ENCODE results near the gene FAM168B.

FAM168B gene

DNA sequence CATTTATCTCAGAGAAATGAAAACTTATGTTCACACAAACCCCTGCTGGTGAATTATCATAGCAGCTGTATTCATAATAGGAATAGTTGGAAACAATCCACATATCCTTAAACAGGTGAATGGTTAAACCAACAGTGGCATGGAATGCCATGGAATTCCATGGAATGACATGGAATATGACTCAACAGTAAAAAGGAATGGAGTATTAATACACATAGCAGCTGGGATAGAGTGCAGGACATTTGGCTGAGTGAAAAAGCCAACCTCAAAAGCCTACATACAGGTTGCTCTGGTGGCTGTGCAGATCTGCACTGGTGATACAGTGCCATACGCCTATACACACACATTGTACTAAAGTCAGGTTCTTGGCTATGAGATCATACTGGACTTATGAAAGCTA is 69.5 kb downstream of the FAM168B start:
- no peak for DNase-seq (ENCODE audit: low read depth in 2 of 2)

- DNase-seq (ENCODE audit: low read depth in 2 of 2): no peak
These were observed 70.5 kb downstream of the FAM168B start for GRCh38 chr2:131022731-131023130.

DNA sequence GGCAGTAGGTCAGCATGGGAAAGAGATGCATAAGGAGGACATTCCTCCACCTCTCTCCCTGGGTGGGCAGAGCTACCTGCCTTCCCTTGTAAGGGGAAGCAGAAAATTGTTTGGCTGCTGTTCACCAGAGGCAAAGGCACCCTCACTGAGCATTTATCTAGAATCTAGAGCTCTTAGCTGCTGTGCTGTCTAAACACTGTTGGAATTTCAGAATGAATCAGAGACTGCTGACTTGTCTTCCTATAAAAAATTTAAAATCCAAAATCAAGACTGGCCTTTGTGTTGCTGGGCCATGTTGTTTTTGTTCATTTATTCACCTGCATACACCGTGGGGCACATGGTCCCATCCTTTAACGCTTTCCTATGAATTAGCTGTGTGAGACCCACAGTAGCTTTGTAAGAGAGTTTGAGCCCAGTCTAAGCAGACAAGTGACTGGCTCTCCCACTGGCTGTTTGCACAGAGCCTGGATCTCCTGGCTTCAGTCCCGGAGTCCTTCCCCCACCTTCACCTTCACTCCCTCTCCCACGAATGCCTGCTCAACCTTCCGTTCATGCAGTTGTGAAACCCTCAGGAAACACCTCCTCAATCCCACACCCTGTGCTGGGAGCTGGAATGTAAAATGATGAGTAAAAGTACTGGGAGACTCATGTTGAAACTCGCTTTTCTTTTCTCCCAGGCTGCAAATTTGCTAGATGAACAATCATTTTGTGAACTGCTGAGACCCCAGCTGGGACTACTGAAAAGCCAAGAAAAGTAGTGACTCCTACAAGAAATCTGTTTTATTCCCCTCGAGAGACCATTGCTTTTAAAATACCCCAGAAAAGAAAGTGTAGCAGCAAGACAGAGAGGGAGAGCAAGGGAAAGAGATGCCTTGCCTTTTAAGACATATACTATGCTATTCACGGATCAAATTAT is 76.2 kb downstream of the FAM168B start:
- DNase-seq (ENCODE audit: low read depth in 2 of 2): no peak

GRCh38 chr2:131015764-131016163 is 77.5 kb downstream of the FAM168B start:
- DNase-seq (ENCODE audit: low read depth in 2 of 2): no peak

GRCh38 chr2:131014141-131014540 is 79.1 kb downstream of the FAM168B start:
- no peak for DNase-seq (ENCODE audit: low read depth in 2 of 2)

DNA sequence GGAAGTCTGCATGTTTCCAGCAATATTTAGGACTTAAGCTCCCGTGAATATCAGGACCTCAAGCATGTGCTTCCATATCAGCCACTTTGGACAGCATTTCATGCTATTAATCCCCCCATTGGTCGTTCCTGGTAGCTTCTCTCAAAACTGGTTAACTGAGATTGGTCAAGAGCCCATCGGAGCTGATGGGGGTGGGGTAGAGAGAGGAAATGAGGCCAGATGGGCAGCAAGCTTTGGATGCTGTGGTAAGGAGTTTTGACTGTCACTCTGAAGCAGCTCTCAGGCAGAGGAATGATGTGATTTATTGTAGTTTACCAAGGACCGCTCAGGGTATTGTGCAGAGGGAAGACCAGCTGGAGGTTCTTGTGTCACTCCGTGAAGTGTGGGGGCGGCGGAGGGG is 81.8 kb downstream of the FAM168B start:
- DNase-seq (ENCODE audit: low read depth in 2 of 2): no peak

- no peak for DNase-seq (ENCODE audit: low read depth in 2 of 2)
These were observed 82.7 kb downstream of the FAM168B start for GRCh38 chr2:131010566-131010965.

- no peak for DNase-seq (ENCODE audit: low read depth in 2 of 2)
These were observed 83.4 kb downstream of the FAM168B start for GRCh38 chr2:131009713-131010475.

DNA sequence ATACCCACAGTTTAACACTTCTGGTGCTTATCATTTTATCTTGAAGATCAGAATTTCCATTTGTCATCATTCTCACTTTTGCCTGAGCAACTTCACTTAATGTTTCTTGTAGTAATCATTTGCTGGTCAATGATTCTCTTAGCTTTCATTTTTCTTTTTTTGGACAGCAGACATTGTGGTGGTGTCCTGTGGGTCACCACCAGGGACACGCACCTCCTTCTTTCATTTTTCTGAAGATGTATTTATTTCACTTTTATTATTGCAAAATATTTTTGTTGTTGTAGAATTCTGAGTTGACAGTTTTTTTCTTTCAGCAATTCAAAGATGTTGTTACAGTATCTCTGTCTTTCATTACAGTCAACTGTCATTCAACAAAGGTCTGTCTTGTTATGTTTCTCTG is 84.3 kb downstream of the FAM168B start:
- DNase-seq (ENCODE audit: low read depth in 2 of 2): no peak

DNA sequence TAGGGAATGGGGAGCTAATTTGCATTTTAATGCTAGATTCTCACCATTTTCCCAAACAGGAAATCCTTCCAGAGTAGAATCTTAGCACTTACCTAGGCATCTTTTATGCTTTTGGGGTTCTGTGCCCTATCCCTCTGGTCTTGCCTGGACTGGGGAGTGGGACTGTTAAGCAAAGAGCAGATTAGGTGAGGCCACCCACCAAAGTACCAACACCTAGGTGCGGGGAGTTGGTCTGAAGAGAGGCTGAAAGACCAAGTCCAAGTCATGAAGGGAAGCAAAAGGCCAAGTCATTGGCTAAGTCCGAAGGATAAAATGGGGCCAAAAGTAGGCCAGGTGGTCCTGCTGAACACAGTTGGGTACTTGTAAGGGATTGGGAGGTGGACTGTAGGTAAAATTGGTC is 86.7 kb downstream of the FAM168B start:
- DNase-seq (ENCODE audit: low read depth in 2 of 2): no peak

DNA sequence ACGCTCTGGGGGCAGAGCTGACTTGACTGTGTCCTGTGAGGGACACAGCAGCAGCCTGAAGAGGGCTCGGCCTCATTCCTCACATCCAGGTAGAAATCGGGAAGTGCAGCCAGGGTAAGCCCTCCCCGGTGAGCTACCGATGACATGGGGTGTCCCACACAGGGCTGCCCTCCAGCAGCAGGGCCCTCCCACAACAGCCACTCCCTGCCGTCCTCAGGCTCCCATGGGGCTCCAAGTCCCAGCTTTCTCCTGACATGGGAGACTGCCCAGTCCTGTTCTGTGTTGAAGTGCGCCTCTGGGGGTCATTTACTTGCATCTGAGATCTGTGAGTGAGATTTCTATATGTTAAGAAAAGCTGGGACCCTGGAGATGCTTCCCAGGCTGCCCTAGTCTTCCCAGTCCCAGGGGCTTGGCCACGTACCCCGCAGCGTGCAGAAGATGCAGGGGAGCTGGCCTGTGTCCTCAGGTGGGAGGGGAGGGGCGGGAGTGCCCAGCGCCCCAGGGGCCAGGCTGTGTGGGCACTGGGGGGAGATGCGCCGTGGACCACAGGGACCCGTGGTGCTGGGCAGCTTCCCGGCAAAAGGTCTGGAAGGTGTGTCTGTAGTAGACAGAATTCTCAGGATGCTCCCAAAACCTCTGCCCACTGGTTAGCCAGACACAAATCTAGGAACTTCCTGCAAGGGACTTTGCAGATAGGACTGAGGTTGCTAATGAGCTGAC is 87.9 kb downstream of the FAM168B start:
- no peak for DNase-seq (ENCODE audit: low read depth in 2 of 2)

DNA sequence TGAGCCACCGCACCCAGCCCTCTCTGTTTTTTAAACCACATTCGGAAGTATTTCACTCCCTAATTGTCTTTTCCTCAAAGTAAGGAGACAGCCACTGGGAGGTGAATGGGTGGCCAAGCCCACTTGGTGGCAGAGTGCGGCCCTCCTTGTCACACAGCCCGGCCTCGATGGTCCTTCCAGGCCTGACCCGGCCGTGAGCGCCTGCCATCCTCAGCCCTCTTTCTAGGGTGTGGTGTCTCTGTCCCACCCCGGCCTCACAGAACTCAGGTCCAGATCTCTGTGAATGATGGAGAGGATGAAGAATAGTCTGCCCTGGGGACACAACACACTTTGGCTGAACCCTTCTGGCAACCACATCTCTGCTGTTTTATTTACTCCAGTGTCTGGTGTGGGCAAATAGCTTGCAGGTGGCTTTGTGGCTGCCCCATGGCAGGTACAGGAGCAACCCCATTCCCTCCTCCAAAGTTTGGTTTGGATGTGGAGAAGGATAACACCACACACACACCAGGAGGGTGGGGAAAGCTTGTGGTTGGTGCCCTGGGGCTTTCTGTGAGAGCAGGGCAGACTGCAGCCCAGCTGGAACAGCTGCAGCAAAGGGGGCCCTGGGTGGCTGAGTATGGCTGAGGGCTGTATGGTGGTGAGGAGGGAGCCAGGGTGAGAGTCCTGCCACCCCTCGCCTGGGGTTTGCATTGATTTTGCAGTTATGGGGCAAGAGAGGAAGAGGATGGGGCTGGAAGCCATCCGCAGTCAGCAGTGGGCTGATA is 88.6 kb downstream of the FAM168B start:
- DNase-seq (ENCODE audit: low read depth in 2 of 2): no peak

GRCh38 chr2:130998561-130998960 is 94.7 kb downstream of the FAM168B start:
- no peak for DNase-seq (ENCODE audit: low read depth in 2 of 2)
